Stimulated activated CD4-positive, alpha-beta T cell treated with anti-CD3 and anti-CD28 coated beads, Interleukin-1b, Interleukin-23, amount 100 ng/mL, for 4 hours (primary cell): Measurements from ENCODE around the gene DNAL1.

Source experiments
- DNase-seq, 2 donors: peaks; one replicate each; pipeline ENCODE4 v3.0.0-alpha.2; 2020; ENCODE audit warnings: low read depth in 2 of 2

The DNAL1 gene

DNA sequence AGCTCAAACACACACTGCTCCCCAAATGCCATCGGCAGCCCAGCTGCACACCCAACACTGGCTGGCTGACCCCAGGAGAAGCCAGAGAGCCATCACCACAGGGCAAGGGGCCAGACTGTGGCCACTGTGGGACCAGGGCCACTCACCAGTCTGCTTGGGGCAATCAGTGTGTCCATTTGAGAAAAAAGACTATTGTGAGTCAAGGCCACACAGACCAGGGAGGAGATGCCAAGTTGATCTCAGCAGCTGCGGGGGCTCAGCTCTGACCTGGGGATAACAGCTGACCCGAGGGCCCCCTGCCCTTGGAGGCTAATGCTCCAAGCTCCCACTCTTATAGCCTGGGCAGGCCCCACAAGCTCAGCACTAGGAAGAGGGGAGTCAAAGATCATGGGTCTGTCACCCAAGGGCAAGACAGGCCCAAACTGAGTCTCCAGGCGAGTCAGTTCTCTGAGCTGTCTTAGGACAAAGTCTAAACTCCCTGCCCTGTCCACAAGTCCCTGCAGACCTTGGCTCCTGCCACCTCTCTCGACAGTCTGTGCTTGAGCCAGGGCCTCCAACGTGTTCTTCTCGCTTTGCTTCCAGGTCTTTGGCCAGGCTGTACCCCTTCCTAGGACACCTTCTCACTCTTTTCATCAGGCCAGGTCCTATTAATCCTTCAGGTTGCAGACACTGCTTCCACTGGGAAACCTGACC lies 99.5 kb downstream of the DNAL1 start:
- no peak for DNase-seq

DNA sequence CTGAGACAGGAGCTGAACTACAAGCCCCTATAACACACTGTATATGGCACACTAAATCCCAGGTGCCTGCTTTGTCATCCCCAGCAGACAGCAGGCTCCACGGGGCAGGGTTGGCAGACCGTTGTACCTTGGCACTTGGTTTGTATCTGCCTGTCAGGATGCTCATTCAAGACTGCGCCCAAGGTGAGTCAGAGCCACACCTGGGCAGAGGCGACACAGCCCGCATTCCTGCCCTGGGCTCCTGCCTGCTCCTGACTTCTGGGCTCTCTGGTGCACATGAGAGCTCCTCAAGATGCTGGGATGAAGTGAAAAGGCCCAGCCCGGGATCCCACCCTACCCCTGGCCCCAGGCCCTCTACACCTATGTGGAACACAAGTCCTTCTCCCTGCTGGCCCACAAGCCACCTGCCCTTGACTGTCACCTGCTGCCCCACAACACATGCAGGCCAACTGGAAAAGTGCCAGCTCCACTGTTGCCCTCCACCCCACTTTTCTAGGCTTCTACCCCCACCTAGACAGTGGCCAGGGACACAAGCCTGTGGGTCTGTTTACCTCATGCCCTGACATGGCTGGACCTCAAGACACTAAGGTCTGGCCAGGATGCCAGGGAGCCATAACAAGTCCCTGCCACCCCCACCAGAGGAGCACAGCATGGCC lies 100.2 kb downstream of the DNAL1 start:
- DNase-seq = no peak

DNA sequence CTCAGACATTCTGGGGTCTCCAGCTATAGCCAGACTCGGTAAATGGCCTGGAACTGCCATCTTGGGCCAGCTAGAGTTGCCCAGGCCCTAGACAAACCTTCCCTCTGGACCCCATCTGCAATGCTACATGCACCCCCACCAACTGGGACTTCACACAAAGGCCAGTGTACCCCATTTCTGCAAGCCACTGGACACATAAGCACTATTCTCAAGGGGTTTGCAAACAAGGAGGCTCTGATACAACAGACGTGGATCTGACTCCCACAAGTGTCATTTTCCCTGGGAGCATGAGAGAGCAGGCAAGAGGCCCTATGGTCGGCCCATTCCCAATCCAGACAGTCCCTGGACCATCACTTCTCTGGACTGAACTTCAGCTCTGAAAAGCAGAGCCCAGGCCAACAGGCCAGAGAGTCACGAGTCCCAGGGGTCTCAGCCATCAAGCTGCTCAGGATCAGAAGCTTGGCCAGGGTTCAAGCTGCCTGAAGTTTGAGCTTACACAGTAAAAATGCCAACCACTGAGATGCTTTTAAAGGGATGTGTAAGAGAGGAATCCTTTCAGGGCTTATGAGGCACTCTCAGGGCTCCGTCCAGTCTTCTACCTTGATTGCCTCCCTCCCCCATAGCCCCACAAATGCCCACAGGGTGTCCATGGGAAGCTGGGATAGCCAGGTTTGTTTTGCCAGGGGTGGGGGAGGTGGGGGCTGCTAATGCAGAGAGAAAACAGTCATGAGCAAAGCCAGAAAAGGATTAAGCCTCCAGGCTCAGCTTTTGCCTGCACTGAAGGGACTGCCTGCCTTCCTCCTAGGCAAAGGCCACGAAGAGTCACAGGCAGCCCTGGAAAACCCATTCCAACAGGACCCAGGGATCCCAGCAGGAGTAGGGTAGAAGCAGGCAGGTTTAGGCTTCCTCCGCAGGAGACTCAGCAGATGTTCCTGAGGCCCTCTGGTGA lies 101.1 kb downstream of the DNAL1 start:
- DNase-seq = no peak

GRCh38 chr14:73746520-73747378 lies 102.0 kb downstream of the DNAL1 start:
- DNase-seq = no peak

DNA sequence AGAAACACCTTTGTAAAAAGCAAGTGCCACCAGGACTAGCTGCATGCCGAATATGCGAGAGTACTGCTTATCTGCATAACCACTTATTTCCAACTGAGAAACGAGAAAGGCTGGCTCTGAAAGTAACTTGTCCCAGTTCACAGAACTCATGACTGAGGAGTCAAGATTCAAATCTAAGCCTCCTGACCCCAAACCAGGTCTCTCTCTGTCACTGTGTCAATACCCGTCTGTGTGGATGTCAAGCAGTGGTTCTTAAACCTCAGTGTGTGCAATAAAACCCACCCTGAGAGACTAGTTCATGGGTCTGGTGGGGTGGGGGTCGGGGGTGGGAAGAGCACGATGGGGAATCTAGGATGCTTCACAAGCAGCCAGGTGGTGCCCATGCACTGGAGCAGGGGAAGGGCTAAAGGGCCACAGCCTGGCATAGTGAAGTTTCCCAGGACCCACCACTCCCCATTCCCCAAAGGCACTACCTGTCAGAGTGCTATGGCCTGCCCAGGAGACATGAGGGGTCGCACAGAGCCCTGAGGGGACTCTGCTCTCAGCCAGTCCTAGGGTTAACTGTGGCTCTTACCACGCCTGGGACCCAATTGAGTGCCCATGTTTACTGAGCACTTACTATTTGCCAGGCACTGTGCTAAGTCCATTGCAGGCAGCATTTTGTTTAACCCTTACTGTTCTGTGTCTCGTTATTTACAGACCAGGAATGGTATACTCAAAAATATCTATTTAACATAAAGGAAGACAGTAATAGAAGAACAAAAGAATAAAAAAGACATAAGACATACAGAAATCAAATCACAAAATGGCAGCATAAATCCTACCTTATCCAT lies 102.8 kb downstream of the DNAL1 start:
- no peak for DNase-seq

DNA sequence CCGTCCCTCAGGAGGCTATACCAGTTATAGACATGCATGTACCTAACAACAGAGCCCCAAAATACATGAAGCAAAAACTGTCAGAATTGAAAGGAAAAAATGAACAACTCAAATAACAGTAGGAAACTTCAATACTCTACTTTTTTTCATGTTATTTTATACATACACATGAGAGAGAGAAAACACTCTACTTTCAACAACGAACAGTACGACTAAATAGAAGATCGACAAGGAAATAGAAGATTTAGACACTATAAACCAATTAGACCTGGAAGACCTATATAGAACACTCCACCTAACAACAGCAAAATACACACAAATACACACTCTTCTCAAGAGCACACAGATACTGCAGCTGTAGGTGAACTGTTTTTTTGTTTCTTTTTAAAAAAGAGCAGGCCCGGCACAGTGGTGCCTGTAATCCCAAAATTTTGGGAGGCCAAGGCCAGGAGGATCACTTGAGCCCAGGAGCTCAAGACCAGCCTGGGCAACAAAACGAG lies 104.1 kb downstream of the DNAL1 start:
- DNase-seq = no peak

GRCh38 chr14:73749706-73750530 lies 105.1 kb downstream of the DNAL1 start:
- DNase-seq = no peak

- DNase-seq = no peak
Observed at GRCh38 chr14:73750531-73750901, 105.7 kb downstream of the DNAL1 start.

- no peak for DNase-seq
Observed at GRCh38 chr14:73751157-73751691, 106.4 kb downstream of the DNAL1 start.

DNA sequence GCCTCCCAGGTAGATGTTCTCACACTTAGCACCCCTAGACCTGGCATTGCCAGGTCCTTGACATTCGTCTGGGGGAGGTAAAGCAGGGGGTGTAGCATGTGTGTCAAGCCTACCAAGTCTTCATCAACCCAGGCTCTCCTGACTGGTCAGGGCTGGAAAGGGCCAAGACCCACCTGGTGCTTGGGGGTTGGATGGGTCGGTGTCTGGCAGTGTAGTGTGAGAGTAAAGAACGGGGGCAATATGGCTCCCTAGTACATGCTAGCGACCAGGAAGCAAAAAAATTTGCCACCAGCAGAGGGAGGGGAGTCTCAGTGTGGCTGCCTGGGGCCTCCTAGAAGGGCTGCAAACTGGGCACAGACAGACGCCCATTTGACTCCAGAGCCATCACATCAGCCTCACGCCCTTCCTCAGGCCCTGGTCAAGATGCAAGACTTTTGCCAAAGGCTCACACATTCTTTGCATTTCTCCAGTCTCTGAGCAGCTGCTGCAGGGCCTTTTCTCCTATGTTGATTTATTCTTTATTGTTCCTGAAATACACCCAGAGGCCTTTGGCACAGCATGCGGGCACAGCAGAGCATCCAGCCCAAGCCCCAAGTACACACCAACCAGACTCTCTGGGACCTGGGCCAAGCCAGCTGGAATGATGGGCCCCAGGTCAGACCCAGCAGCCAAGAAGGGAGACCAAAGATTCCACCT lies 107.7 kb downstream of the DNAL1 start:
- DNase-seq = no peak
